Sigmoid colon (tissue), 3 donors: ENCODE measurements around the gene RAD51.

Experiments
- POLR2A ChIP-seq, 2 donors: fragments of 450-650 bp; IDR thresholded peaks; one replicate each; pipeline ENCODE4 v1.6.1; 2016; ENCODE audit warnings: antibody characterized with exemption in 2 of 2, mild to moderate bottlenecking in 2 of 2, moderate library complexity in 2 of 2
- TF ChIP-seq, protein P1 (sequence below), 4 experiments: fragments of 450-650 bp in 3 of 4; fragments of 200-600 bp in 1 of 4; IDR thresholded peaks; one replicate each; pipeline ENCODE4 v1.5.1; 2016 to 2019; ENCODE audit warnings: antibody characterized with exemption in 4 of 4, mild to moderate bottlenecking in 3 of 4, moderate library complexity in 2 of 4

DNA sequence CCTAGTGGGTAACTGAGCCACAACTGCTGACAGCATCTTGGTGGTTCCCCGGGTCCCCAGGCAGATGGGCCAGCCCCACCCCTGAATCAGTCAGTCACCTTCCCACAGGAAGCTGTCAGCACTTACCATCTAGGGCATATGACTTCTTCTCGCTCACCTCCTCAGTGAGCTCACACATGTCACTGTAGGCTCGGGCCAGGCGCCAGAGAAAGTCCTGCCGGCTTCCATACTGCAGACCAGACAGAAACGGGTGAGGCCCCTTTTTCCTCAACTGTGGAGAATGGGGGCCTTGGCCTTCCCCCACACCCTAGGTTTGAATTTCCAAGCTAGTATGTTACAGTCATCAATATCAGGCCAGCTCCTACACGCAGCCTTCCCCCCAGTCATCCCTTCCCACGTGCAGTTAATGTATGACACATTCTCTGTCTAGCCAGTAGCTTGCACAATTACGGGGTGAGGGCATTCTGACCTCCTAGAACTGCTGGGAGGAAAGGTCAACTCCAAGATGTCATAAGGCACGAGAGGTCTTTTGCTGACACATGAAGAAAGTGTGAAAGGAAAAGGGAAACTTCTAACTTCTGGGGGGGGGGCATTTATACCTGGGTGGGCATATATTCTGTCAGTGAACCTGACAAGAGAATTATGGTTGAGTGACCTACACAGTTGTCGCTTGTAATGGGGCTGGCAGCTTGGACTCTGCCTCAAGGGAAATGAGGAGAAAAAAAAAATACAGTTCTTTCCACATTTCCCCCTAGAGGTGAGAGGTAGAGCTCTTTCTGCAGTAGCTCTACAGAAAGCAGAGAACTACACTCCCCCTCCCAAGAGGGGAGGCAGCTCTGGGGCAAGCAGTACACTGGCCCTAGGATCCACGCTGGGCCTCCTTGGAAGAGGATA is 49.2 kb downstream of the RAD51 start:
- TF ChIP-seq, protein P1, sequence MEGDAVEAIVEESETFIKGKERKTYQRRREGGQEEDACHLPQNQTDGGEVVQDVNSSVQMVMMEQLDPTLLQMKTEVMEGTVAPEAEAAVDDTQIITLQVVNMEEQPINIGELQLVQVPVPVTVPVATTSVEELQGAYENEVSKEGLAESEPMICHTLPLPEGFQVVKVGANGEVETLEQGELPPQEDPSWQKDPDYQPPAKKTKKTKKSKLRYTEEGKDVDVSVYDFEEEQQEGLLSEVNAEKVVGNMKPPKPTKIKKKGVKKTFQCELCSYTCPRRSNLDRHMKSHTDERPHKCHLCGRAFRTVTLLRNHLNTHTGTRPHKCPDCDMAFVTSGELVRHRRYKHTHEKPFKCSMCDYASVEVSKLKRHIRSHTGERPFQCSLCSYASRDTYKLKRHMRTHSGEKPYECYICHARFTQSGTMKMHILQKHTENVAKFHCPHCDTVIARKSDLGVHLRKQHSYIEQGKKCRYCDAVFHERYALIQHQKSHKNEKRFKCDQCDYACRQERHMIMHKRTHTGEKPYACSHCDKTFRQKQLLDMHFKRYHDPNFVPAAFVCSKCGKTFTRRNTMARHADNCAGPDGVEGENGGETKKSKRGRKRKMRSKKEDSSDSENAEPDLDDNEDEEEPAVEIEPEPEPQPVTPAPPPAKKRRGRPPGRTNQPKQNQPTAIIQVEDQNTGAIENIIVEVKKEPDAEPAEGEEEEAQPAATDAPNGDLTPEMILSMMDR (IDR thresholded peaks at IDR 0.05): no peak
- no peak for TF ChIP-seq POLR2A (IDR thresholded peaks at IDR 0.05)
